ENCODE results near the gene CCL27.
A peak's percentile ranks its signal among the peaks of the same experiment; 100 is the strongest.
"Not testable (repeated sequence)": the region's sequence is repeated elsewhere in the genome, so short reads cannot be mapped to it uniquely, and the experiment has no call there.

Gene CCL27

DNA sequence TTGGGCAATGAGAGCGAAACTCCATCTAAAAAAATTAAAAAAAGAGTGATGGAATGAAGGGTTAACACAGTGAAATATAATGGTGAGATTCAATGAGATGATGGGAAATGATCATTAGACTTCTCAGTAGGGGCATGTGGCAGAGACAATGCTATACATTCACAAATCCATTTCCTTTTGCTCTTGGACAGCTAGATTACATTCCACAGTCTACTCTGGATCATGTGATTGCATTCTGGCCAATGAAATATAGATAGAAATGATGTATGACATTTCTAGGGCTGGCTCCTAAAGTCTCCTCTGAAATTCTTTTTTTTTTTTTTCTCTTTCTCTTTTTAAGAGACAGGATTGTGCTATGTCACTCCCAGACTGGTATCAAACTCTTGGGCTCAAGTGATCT, 19.8 kb downstream of the CCL27 start:
- no peak overlapping the region for H3K27ac ChIP-seq
- H3K4me2 ChIP-seq, result no peak overlapping the region
- no peak overlapping the region for H2AFZ ChIP-seq (ENCODE audit: low read depth)

GRCh38 chr9:34639322-34639721, 23.1 kb downstream of the CCL27 start:
- Histone ChIP-seq H3K4me1 (ENCODE audit: low read depth, poor library complexity, severe bottlenecking) (peaks cover 16% of the 10 kb centered on the region), H3K79me2 (ENCODE audit: insufficient read depth, low read depth) (peaks cover 25% of the 10 kb centered on the region)
- not testable (repeated sequence) for H3K27ac ChIP-seq; H2AFZ ChIP-seq (ENCODE audit: low read depth); H3K36me3 ChIP-seq (ENCODE audit: insufficient read depth); H3K27me3 ChIP-seq (ENCODE audit: insufficient read depth, low read depth); H3K4me2 ChIP-seq; H3K9ac ChIP-seq; H4K20me1 ChIP-seq (ENCODE audit: insufficient read depth); H3K4me3 ChIP-seq (IDR thresholded peaks at IDR 0.05; ENCODE audit: insufficient read depth, low read depth, low read length)

More for the DNA sequence above, 19.8 kb downstream of the CCL27 start:
- Histone ChIP-seq H3K27me3 (ENCODE audit: insufficient read depth, low read depth) (no peaks in the 10 kb centered on the region), H3K36me3 (ENCODE audit: insufficient read depth) (no peaks in the 10 kb centered on the region), H3K4me1 (ENCODE audit: low read depth, poor library complexity, severe bottlenecking) (peaks cover 30% of the 10 kb centered on the region), H3K9ac (no peak overlapping the region), H4K20me1 (ENCODE audit: insufficient read depth) (no peaks in the 10 kb centered on the region), H3K4me3 (IDR thresholded peaks at IDR 0.05; ENCODE audit: insufficient read depth, low read depth, low read length) (no peak overlapping the region), H3K79me2 (ENCODE audit: insufficient read depth, low read depth) (peaks cover 6% of the 10 kb centered on the region; the same call in 1 of the 2 replicates)
- TF ChIP-seq, protein P1, sequence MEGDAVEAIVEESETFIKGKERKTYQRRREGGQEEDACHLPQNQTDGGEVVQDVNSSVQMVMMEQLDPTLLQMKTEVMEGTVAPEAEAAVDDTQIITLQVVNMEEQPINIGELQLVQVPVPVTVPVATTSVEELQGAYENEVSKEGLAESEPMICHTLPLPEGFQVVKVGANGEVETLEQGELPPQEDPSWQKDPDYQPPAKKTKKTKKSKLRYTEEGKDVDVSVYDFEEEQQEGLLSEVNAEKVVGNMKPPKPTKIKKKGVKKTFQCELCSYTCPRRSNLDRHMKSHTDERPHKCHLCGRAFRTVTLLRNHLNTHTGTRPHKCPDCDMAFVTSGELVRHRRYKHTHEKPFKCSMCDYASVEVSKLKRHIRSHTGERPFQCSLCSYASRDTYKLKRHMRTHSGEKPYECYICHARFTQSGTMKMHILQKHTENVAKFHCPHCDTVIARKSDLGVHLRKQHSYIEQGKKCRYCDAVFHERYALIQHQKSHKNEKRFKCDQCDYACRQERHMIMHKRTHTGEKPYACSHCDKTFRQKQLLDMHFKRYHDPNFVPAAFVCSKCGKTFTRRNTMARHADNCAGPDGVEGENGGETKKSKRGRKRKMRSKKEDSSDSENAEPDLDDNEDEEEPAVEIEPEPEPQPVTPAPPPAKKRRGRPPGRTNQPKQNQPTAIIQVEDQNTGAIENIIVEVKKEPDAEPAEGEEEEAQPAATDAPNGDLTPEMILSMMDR (conservative IDR thresholded peaks at IDR 0.05; ENCODE audit: low read depth, low read length), result no peak

GRCh38 chr9:34638138-34638445, 24.4 kb downstream of the CCL27 start:
- Histone ChIP-seq H2AFZ (ENCODE audit: low read depth) (peak overlapping the region; percentile 70), H3K4me3 (IDR thresholded peaks at IDR 0.05; ENCODE audit: insufficient read depth, low read depth, low read length) (no peak overlapping the region), H3K4me1 (ENCODE audit: low read depth, poor library complexity, severe bottlenecking) (peaks cover 26% of the 10 kb centered on the region), H3K79me2 (ENCODE audit: insufficient read depth, low read depth) (peaks cover 25% of the 10 kb centered on the region), H3K27ac (no peak overlapping the region), H3K9ac (peak overlapping the region; percentile 95; the same call in 1 of the 2 replicates), H4K20me1 (ENCODE audit: insufficient read depth) (no peaks in the 10 kb centered on the region), H3K27me3 (ENCODE audit: insufficient read depth, low read depth) (no peaks in the 10 kb centered on the region), H3K36me3 (ENCODE audit: insufficient read depth) (no peaks in the 10 kb centered on the region), H3K4me2 (peak overlapping the region; percentile 70)
- TF ChIP-seq, protein P1 (conservative IDR thresholded peaks at IDR 0.05; ENCODE audit: low read depth, low read length), result no peak

- Histone ChIP-seq H2AFZ (ENCODE audit: low read depth) (peak within 1 kb of the TSS; percentile 70), H4K20me1 (ENCODE audit: insufficient read depth) (no peaks in the 10 kb centered on the region), H3K27ac (peak within 1 kb of the TSS; percentile 71), H3K4me2 (peak within 1 kb of the TSS; percentile 70), H3K9ac (peak within 1 kb of the TSS; percentile 95), H3K36me3 (ENCODE audit: insufficient read depth) (no peaks in the 10 kb centered on the region), H3K79me2 (ENCODE audit: insufficient read depth, low read depth) (peaks cover 25% of the 10 kb centered on the region), H3K4me3 (IDR thresholded peaks at IDR 0.05; ENCODE audit: insufficient read depth, low read depth, low read length) (no peak within 1 kb of the TSS), H3K27me3 (ENCODE audit: insufficient read depth, low read depth) (no peaks in the 10 kb centered on the region), H3K4me1 (ENCODE audit: low read depth, poor library complexity, severe bottlenecking) (peaks cover 26% of the 10 kb centered on the region)
- TF ChIP-seq, protein P1 (conservative IDR thresholded peaks at IDR 0.05; ENCODE audit: low read depth, low read length), result no peak
Measured at GRCh38 chr9:34637356-34638137, 24.9 kb downstream of the CCL27 start, which contains the start of gene SIGMAR1. Gene SIGMAR1, minus strand, starts transcription at chr9:34637787. Its CDS starts 90 bp downstream, at chr9:34637697.

DNA sequence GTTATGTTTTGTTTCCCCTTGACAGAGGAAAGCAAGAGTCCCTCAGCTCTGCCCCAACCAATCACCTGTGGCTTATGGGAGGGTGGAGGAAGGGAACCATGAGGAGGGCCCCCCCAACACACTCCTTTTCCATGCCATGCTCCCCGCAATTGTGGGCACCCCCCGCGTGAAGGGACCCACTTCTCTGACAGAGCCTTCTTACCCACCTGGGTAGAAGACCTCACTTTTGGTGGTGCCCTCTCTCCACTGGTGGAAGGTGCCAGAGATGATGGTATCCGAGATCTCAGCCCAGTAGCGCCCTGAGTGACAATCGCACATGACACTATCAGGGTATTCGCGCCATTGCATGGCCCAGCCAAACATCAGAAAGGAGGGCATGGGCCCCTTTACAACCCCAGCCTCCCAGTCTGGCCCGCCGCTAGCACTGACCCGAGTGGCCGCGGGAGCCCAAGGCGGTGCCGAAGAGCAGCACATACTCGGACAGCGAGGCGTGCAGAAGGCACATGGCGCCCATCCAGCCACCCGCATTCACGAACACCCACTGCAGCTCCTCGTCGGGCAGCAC, 25.6 kb downstream of the CCL27 start:
- H3K27ac ChIP-seq, result peak overlapping the region; percentile 71
- peaks cover 26% of the 10 kb centered on the region for H3K4me1 ChIP-seq (ENCODE audit: low read depth, poor library complexity, severe bottlenecking)
- H2AFZ ChIP-seq (ENCODE audit: low read depth), result peak overlapping the region; percentile 70; the same call in 1 of the 2 replicates
- no peaks in the 10 kb centered on the region for H3K27me3 ChIP-seq (ENCODE audit: insufficient read depth, low read depth)
- H3K9ac ChIP-seq, result peak overlapping the region; percentile 95
- peak overlapping the region; percentile 70 for H3K4me2 ChIP-seq
- H3K36me3 ChIP-seq (ENCODE audit: insufficient read depth), result no peaks in the 10 kb centered on the region
- H4K20me1 ChIP-seq (ENCODE audit: insufficient read depth), result no peaks in the 10 kb centered on the region
- peaks cover 25% of the 10 kb centered on the region for H3K79me2 ChIP-seq (ENCODE audit: insufficient read depth, low read depth)
- TF ChIP-seq, protein P1 (conservative IDR thresholded peaks at IDR 0.05; ENCODE audit: low read depth, low read length), result no peak
- H3K4me3 ChIP-seq (IDR thresholded peaks at IDR 0.05; ENCODE audit: insufficient read depth, low read depth, low read length), result no peak overlapping the region
